NT2/D1 (cell line): Measurements from ENCODE around the gene C1orf116.

Source experiments
- SUZ12 ChIP-seq: IDR thresholded peaks from 2 replicates; pipeline ENCODE4 v1.6.1; 2011; ENCODE audit not compliant: insufficient read length, insufficient read depth; ENCODE audit errors: extremely low read depth
- YY1 ChIP-seq: IDR thresholded peaks from 2 replicates; pipeline ENCODE4 v1.6.1; 2011; ENCODE audit not compliant: insufficient read length, insufficient read depth
- ZNF274 ChIP-seq: IDR thresholded peaks from 2 replicates; pipeline ENCODE4 v1.6.1; 2011; ENCODE audit warnings: mild to moderate bottlenecking, low read depth, low read length

- TF ChIP-seq ZNF274 (no peak), YY1 (no peak), SUZ12 (no peak)
These were observed 14.7 kb downstream of the C1orf116 start for GRCh38 chr1:207017615-207018559.
